HFF-Myc (cell line): ENCODE measurements around the gene RPL7L1.

ENCODE experiments used
- DNase-seq: peaks from one replicate; pipeline ENCODE4 v3.0.0-alpha.2; 2011; ENCODE audit warnings: low read depth; ENCODE audit errors: extremely low read depth
- H3K4me3 ChIP-seq: replicated peaks from 2 replicates; pipeline ENCODE4 v1.5.1; 2011; ENCODE audit warnings: low read depth, mild to moderate bottlenecking, control low read depth, low read length
- CTCF ChIP-seq: IDR thresholded peaks from 2 replicates; pipeline ENCODE4 v1.5.1; 2012; ENCODE audit warnings: mild to moderate bottlenecking, low read depth, low read length, control low read depth; ENCODE audit errors: missing control alignments

Gene RPL7L1

GRCh38 chr6:42932412-42932811 lies 53.0 kb downstream of the RPL7L1 start:
- no peak for DNase-seq
- H3K4me3 ChIP-seq = no peak overlapping the region

DNA sequence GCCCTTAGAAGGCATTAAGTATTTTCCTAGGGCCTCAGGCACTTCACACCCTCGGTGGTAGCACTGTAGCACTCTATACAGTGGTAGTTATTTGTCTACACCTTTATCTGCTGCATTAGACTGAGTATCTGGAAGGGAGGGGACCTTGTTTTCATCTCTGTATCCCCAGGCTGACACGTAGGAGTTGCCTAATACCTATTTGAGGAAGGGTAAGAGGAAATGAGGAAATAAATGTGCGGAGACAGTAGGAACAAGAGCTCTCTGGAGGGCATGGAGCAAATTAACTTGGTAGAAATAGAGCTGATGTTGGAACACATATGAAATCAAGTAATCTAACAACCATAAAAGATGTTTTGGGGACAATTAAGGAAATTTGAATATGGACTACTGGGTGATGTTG lies 53.8 kb downstream of the RPL7L1 start:
- DNase-seq = no peak
- TF ChIP-seq CTCF = no peak
- no peak overlapping the region for H3K4me3 ChIP-seq

More at GRCh38 chr6:42932412-42932811, 53.0 kb downstream of the RPL7L1 start:
- no peak for TF ChIP-seq CTCF

- no peak for DNase-seq
- H3K4me3 ChIP-seq = no peak overlapping the region
- TF ChIP-seq CTCF = no peak
Measured at GRCh38 chr6:42935322-42935721, 55.9 kb downstream of the RPL7L1 start.

DNA sequence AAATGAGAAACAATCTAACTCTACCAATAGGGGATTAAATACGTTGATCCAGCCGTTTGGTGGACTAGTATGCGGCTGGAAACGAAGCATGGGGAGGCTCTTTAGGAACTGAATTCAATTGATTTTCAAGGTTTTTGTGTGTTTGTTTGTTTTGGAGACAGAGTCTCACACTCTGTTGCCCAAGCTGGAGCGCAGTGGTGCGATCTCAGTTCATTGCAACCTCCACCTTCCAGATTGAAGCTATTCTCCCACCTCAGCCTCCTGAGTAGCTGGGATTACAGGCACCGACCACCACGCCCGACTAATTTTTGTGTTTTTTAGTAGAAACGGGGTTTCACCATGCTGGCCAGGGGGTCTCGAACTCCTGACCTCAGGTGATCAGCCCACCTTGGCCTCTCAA lies 57.0 kb downstream of the RPL7L1 start:
- no peak for DNase-seq
- TF ChIP-seq CTCF = no peak
- no peak overlapping the region for H3K4me3 ChIP-seq

GRCh38 chr6:42937548-42938427 lies 58.4 kb downstream of the RPL7L1 start:
- H3K4me3 ChIP-seq = no peak overlapping the region
- DNase-seq = no peak
- no peak for TF ChIP-seq CTCF

DNA sequence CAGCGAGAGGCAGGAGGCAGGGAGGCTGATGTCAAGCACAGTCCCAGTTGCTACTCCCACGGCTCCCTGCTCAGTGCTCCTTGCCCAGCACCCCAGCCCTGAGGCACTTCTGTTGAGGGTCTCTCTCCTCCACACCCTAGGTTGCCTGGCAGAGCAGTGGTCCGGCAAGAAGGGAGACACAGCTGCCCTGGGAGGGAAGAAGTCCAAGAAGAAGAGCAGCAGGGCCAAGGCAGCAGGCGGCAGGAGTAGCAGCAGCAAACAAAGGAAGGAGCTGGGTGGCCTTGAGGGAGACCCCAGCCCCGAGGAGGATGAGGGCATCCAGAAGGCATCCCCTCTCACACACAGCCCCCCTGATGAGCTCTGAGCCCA lies 59.0 kb downstream of the RPL7L1 start:
- DNase-seq = no peak
- no peak overlapping the region for H3K4me3 ChIP-seq
- no peak for TF ChIP-seq CTCF
